RPMI7951 (cell line): ENCODE data around the gene PRCD. TPM values are rescaled to one million over a fixed set of nuclear protein-coding genes. Genes with fewer than 3 reads are reported as not detected.
A peak's percentile ranks its signal among the peaks of the same experiment; 100 is the strongest.
"Not testable (repeated sequence)": the region's sequence is repeated elsewhere in the genome, so short reads cannot be mapped to it uniquely, and the experiment has no call there.

Experiments
- DNase-seq: peaks from one replicate; pipeline ENCODE4 v3.0.0-alpha.2; 2012; ENCODE audit warnings: low read depth
- total RNA-seq: library from RNA; depleted of rRNA; stranded (reverse); fragments of >200 nt; shearing (Covaris generic); gene quantifications from 2 replicates; pipeline ENCODE4 v1.2.3, GENCODE V29; 2014

Gene PRCD
- total RNA-seq, 1 experiment from 2014 or later = 0.48 TPM

- peak; percentile 41 for DNase-seq
Measured at GRCh38 chr17:76556765-76557367, 17.0 kb downstream of the PRCD start.

- DNase-seq = peak; percentile 92
Measured at GRCh38 chr17:76557368-76558197, 17.7 kb downstream of the PRCD start.

- DNase-seq = peak; percentile 32
Measured at GRCh38 chr17:76558198-76559095, 18.6 kb downstream of the PRCD start.

- DNase-seq = not testable (repeated sequence)
Measured at GRCh38 chr17:76559460-76559859, 19.6 kb downstream of the PRCD start.

- no peak for DNase-seq
Measured at GRCh38 chr17:76560036-76560876, 20.4 kb downstream of the PRCD start.

GRCh38 chr17:76560877-76561221 is 21.0 kb downstream of the PRCD start:
- DNase-seq = no peak

GRCh38 chr17:76561332-76561731 is 21.5 kb downstream of the PRCD start:
- no peak for DNase-seq

- peak; percentile 68 for DNase-seq
Measured at GRCh38 chr17:76561799-76562268, 22.0 kb downstream of the PRCD start.

GRCh38 chr17:76562734-76563148 is 22.9 kb downstream of the PRCD start:
- peak; percentile 97 for DNase-seq

- not testable (repeated sequence) for DNase-seq
Measured at GRCh38 chr17:76563359-76563758, 23.5 kb downstream of the PRCD start.

- DNase-seq = not testable (repeated sequence)
Measured at GRCh38 chr17:76564991-76565727, 25.3 kb downstream of the PRCD start.

GRCh38 chr17:76565728-76566612 is 26.1 kb downstream of the PRCD start:
- no peak for DNase-seq

- no peak for DNase-seq
Measured at GRCh38 chr17:76566613-76566943, 26.7 kb downstream of the PRCD start.

- no peak for DNase-seq
Measured at GRCh38 chr17:76566988-76567431, 27.2 kb downstream of the PRCD start.

GRCh38 chr17:76567634-76568432 is 28.0 kb downstream of the PRCD start:
- DNase-seq = no peak

- no peak for DNase-seq
Measured at GRCh38 chr17:76568811-76569221, 29.0 kb downstream of the PRCD start.

- DNase-seq = peak; percentile 62
Measured at GRCh38 chr17:76569607-76570279, 29.9 kb downstream of the PRCD start.

GRCh38 chr17:76570457-76570856 is 30.6 kb downstream of the PRCD start:
- no peak for DNase-seq
